GM13976 (cell line): Measurements from ENCODE around the gene RNASET2.

Experiments
- DNase-seq: peaks from one replicate; pipeline ENCODE4 v3.0.0; 2012; ENCODE audit warnings: low spot score
- in situ Hi-C: fragments of 300-500 bp; cut with MboI; formaldehyde crosslinking; loops from one replicate; pipeline ENCODE4 v1.12.0; 2022; ENCODE audit warnings: low sequenced_read_pairs, mixed read lengths, inconsistent platforms; ENCODE audit not compliant: unreplicated experiment
- TF ChIP-seq, protein P1 (sequence below): IDR thresholded peaks from 2 replicates; pipeline ENCODE4 v1.5.1; 2012; ENCODE audit warnings: borderline replicate concordance, mild to moderate bottlenecking; ENCODE audit not compliant: insufficient read depth; ENCODE audit errors: extremely low read depth, missing control alignments, control extremely low read depth

Gene RNASET2

DNA sequence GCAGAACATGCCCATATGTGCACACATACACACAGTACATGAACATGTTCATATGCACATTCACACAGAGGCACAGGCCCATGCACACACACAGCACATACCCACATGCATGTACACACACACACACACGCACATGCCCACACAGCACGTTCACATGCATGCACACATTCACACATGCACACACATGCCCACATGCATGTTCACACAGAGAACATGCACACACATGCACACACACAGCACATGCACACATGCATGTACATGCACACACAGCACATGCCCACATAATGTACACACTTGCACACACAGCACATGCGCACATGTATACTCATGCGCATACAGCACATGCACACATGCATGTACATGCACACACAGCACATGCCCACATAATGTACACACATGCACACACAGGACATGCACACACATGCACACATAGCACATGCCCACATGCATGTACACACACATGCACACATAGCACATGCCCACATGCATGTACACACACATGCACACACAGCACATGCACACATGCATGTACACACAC, 25.9 kb downstream of the RNASET2 start:
- TF ChIP-seq, protein P1, sequence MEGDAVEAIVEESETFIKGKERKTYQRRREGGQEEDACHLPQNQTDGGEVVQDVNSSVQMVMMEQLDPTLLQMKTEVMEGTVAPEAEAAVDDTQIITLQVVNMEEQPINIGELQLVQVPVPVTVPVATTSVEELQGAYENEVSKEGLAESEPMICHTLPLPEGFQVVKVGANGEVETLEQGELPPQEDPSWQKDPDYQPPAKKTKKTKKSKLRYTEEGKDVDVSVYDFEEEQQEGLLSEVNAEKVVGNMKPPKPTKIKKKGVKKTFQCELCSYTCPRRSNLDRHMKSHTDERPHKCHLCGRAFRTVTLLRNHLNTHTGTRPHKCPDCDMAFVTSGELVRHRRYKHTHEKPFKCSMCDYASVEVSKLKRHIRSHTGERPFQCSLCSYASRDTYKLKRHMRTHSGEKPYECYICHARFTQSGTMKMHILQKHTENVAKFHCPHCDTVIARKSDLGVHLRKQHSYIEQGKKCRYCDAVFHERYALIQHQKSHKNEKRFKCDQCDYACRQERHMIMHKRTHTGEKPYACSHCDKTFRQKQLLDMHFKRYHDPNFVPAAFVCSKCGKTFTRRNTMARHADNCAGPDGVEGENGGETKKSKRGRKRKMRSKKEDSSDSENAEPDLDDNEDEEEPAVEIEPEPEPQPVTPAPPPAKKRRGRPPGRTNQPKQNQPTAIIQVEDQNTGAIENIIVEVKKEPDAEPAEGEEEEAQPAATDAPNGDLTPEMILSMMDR = no peak
- in situ Hi-C loops = no loop called here
- DNase-seq = no peak

DNA sequence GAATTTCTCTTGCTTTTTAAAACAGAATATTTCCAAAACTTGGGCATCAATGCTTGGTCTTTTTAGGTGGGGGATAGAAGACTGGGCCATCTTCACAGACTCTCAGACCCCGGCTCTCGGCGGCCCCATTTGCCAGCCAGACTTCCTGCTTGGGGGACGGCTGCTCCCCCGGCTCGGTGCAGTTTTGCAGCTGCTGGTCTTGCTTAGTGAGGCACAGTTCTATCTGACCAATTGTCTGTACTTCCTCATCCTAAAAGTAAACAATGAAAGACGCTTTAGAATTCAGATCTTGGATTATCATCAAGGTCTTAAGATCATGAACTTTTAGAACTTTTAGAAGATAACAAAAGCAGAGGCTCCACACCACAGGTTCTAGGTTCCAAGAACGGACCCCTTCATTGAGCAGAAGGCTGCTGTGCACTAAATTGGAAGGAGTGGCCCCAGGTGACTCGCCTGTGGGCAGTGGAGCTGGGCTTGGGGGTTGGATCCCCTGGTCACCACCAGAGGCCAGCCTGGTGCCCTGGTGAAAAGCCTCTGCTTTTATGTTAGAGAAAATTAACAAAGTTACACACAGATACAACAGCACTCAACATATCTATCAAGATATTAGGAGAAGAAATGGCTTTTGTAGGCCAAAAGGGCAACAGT, 26.7 kb downstream of the RNASET2 start:
- TF ChIP-seq, protein P1 = peak; percentile 17
- peak; percentile 30 for DNase-seq
- in situ Hi-C loops = no loop called here

DNA sequence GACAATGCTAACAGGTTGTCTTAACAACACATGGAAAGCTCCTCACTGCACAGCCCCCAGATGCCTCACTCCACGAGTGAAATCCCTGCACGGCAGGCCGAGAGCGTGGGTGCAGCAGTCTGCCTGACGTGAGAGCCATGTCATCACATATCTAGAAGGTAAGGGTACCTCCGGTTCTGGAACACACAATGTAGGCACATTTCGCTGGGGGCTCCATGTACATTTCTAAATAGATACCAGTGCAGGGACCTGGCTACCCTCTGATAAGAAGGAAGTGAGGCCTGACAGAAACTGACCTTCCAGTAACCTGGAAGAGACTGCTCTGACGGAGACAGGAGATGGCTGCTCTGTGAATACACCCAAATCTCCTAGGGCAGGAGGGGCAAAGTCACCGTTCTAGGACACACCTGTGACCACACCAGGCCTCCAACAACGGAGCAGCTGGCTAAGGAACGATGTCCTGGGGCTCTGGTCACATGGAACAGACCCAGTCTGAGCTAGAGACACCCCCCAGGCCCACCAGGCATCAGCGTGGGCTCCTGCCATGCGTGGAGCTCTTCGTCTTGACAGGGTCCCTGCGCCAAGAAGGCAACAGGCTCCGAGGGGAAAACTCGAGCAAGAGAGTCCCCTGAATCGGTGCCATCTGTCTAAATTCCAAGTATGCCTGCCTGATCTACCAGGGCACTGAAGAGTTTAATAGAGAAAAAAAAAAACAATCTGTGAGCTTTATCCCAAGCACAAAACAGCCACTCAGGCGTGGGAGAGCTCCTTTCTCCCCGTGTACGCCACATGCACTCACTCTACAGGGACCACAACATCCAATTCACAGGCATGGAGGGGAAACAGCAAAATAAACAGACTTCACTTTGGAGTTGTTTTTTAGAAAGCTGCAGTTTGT, 27.5 kb downstream of the RNASET2 start:
- TF ChIP-seq, protein P1 = no peak
- in situ Hi-C loops = no loop called here
- peak; percentile 19 for DNase-seq

- in situ Hi-C loops = no loop called here
- TF ChIP-seq, protein P1 = no peak
- peak; percentile 12 for DNase-seq
These were observed 28.3 kb downstream of the RNASET2 start for GRCh38 chr6:166927935-166928643.

- peak; percentile 6 for DNase-seq
- in situ Hi-C loops = no loop called here
- TF ChIP-seq, protein P1 = no peak
These were observed 29.0 kb downstream of the RNASET2 start for GRCh38 chr6:166927240-166927934.
